ENCODE results near the gene GAREM1. TPM values are rescaled to one million over a fixed set of nuclear protein-coding genes. Genes with fewer than 3 reads are reported as not detected.

GAREM1 gene
- total RNA-seq, 1 donor from 2014 or later: 9.5 TPM

DNA sequence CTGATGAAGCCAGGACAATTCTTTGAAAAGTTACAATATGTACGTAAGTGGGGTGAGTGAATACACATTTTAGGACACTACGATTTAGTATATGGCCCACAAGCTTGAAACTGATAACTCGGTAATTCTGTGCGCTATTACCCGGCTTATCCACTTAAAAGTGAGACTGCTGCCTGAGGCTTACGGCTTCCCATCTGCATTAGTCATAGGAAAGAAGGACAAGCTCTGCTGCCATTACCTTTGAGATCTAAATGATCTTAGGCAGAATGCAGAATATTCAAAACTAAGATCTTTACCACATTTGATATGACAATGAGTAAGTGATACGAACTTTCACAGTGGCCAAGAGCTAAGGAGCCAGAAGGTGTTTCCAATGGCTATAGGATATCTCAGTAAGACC lies 133.3 kb downstream of the GAREM1 start:
- Mint-ChIP-seq H3K36me3 (no peaks in the 10 kb centered on the region), H3K9me3 (no peaks in the 10 kb centered on the region), H3K27ac (no peak overlapping the region), H3K4me1 (no peaks in the 10 kb centered on the region), H3K27me3 (ENCODE audit: low read depth) (no peaks in the 10 kb centered on the region), H3K4me3 (no peak overlapping the region)
- TF ChIP-seq, protein P1, sequence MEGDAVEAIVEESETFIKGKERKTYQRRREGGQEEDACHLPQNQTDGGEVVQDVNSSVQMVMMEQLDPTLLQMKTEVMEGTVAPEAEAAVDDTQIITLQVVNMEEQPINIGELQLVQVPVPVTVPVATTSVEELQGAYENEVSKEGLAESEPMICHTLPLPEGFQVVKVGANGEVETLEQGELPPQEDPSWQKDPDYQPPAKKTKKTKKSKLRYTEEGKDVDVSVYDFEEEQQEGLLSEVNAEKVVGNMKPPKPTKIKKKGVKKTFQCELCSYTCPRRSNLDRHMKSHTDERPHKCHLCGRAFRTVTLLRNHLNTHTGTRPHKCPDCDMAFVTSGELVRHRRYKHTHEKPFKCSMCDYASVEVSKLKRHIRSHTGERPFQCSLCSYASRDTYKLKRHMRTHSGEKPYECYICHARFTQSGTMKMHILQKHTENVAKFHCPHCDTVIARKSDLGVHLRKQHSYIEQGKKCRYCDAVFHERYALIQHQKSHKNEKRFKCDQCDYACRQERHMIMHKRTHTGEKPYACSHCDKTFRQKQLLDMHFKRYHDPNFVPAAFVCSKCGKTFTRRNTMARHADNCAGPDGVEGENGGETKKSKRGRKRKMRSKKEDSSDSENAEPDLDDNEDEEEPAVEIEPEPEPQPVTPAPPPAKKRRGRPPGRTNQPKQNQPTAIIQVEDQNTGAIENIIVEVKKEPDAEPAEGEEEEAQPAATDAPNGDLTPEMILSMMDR (IDR thresholded peaks at IDR 0.05; ENCODE audit: unreplicated experiment): no peak
- DNase-seq (ENCODE audit: low spot score in 2 of 2, unreplicated experiment in 2 of 2): no peak

DNA sequence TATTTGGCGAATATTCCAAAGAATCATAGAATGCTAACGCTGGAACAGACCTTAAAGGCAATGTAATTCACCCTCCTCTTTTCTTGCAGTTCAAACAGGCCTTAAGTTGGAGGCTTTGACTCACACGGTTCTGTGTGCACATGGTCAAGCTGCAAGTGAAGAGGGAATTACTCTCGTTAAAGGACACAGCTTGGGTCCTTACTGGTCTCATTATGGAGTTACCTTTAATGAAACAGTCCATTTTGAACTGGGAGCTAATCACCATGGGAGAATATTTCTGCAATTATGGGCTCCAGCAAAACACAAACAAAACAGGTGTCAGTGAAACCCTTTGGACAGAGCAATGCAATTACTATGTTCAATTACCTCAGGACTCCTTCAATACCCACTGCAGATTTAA lies 135.5 kb downstream of the GAREM1 start:
- Mint-ChIP-seq H3K4me1 (no peaks in the 10 kb centered on the region), H3K4me3 (no peak overlapping the region), H3K27me3 (ENCODE audit: low read depth) (no peaks in the 10 kb centered on the region), H3K9me3 (no peaks in the 10 kb centered on the region), H3K36me3 (no peaks in the 10 kb centered on the region), H3K27ac (no peak overlapping the region)
- DNase-seq (ENCODE audit: low spot score in 2 of 2, unreplicated experiment in 2 of 2): no peak
- TF ChIP-seq, protein P1 (IDR thresholded peaks at IDR 0.05; ENCODE audit: unreplicated experiment): no peak

DNA sequence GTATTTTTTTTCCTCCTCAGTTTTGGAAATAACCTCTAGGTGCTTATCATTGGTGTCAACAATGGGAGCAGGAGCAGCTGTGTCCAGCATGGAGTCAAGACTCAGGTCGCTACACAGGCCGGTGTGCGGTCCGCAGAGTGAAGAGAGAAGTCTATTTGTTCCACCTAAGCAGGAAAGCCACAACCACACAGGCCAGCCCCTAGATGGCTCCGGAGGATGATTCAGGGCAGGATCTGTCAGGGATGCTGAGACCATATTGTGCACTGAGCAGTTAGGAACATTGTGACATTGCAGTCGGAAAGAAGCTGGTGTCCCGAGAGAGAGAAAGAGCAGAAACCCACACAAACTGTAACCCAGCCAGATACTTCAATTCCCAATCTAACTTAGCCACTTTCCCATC lies 136.9 kb downstream of the GAREM1 start:
- TF ChIP-seq, protein P1 (IDR thresholded peaks at IDR 0.05; ENCODE audit: unreplicated experiment): no peak
- H3K4me1 Mint-ChIP-seq: no peaks in the 10 kb centered on the region
- H3K4me3 Mint-ChIP-seq: no peak overlapping the region
- H3K27me3 Mint-ChIP-seq (ENCODE audit: low read depth): no peaks in the 10 kb centered on the region
- no peak for DNase-seq (ENCODE audit: low spot score in 2 of 2, unreplicated experiment in 2 of 2)
- H3K36me3 Mint-ChIP-seq: no peaks in the 10 kb centered on the region
- no peak overlapping the region for H3K27ac Mint-ChIP-seq
- no peaks in the 10 kb centered on the region for H3K9me3 Mint-ChIP-seq

DNA sequence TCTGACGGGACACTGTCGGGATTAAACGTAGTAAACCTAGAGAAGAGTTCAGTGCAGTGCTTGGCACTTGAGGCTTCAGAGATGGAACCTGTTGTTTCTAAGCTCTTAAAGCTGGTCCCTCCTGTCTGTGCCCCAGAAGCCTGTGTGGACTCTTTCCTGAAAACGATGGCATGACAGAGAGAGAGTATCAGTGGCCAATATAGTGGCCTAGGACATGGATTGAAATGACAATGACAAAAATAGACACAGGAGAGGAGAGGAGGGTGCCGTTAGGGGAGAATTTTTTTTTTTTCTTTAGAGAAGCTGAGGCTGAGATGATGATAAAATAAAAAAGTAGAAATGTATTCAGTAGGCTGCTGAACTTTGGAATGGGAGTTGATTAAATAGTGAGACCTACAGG lies 138.0 kb downstream of the GAREM1 start:
- Mint-ChIP-seq H3K9me3 (no peaks in the 10 kb centered on the region), H3K27me3 (ENCODE audit: low read depth) (no peaks in the 10 kb centered on the region), H3K27ac (no peak overlapping the region), H3K4me1 (no peaks in the 10 kb centered on the region), H3K36me3 (no peaks in the 10 kb centered on the region), H3K4me3 (no peak overlapping the region)
- TF ChIP-seq, protein P1 (IDR thresholded peaks at IDR 0.05; ENCODE audit: unreplicated experiment): no peak
- DNase-seq (ENCODE audit: low spot score in 2 of 2, unreplicated experiment in 2 of 2): no peak

DNA sequence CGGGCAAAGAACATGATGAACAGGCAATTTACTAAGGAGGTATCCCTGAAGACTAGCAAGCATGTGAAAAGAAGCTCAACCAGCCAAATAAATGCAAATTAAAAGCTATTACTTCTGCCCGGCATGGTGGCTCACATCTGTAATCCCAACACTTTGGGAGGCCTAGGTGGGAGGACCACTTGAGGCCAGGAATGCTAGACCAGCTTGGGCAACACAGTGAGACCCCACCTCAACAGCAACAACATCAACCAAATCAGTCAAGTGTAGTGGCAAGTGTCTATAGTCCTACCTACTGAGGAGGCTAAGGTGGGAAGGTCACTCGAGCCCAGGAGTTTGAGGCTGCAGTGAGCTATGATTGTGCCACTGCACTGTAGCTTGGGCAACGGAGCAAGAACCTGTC lies 141.7 kb downstream of the GAREM1 start:
- TF ChIP-seq, protein P1 (IDR thresholded peaks at IDR 0.05; ENCODE audit: unreplicated experiment): no peak
- H3K27ac Mint-ChIP-seq: no peak overlapping the region
- no peaks in the 10 kb centered on the region for H3K9me3 Mint-ChIP-seq
- no peaks in the 10 kb centered on the region for H3K36me3 Mint-ChIP-seq
- H3K4me3 Mint-ChIP-seq: no peak overlapping the region
- no peak for DNase-seq (ENCODE audit: low spot score in 2 of 2, unreplicated experiment in 2 of 2)
- H3K4me1 Mint-ChIP-seq: peaks cover 9% of the 10 kb centered on the region
- no peaks in the 10 kb centered on the region for H3K27me3 Mint-ChIP-seq (ENCODE audit: low read depth)

DNA sequence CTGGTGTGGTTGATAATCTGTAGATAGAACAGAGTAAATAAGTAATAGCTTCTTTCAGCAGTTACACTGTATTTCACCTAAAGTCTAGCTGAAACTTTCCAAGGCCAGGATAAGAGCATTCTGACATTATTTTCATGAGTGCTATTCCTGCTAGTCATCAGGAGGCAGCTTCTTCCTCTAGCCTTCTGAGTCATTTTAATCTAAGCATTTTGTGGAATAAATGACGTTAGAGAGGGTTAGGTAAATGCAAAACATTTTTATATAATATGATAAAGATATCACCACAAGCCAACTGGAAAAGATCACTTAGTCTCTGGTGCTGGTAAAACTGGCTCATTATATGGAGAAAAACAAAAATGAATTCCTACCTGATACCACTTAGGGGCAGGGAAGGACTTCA lies 142.3 kb downstream of the GAREM1 start:
- Mint-ChIP-seq H3K27me3 (ENCODE audit: low read depth) (no peaks in the 10 kb centered on the region), H3K9me3 (no peaks in the 10 kb centered on the region), H3K4me1 (peaks cover 10% of the 10 kb centered on the region), H3K36me3 (no peaks in the 10 kb centered on the region), H3K4me3 (no peak overlapping the region), H3K27ac (no peak overlapping the region)
- TF ChIP-seq, protein P1 (IDR thresholded peaks at IDR 0.05; ENCODE audit: unreplicated experiment): no peak
- no peak for DNase-seq (ENCODE audit: low spot score in 2 of 2, unreplicated experiment in 2 of 2)

Data from mesothelial cell of epicardium (in vitro differentiated cells).